H1 (cell line): Measurements from ENCODE around the gene WNT1. TPM values are rescaled to one million over a fixed set of nuclear protein-coding genes. Genes with fewer than 3 reads are reported as not detected.

Experiments used
- CEBPB ChIP-seq: IDR thresholded peaks from 2 replicates; pipeline ENCODE4 v1.6.1; 2012; ENCODE audit warnings: low read depth, low read length
- CREB1 ChIP-seq: IDR thresholded peaks from 2 replicates; pipeline ENCODE4 v1.6.1; 2012; ENCODE audit warnings: inconsistent platforms
- POLR2A ChIP-seq, 2 experiments: IDR thresholded peaks; 1 replicate in 1 of 2; 2 replicates in 1 of 2; pipeline ENCODE4 v1.6.1; 2011; ENCODE audit warnings: low read depth in 2 of 2, low read length in 2 of 2, mild to moderate bottlenecking in 2 of 2; ENCODE audit errors: control extremely low read depth in 1 of 2
- polyA plus RNA-seq, 7 experiments: library from polyadenylated mRNA; depleted of rRNA in 3 of 7; stranded (reverse) in 5 of 7; unstranded in 2 of 7; fragments of >200 nt in 5 of 7; fragments of 200-250 nt in 2 of 7; gene quantifications; 1 replicate in 5 of 7; 2 replicates in 1 of 7; 4 replicates in 1 of 7; pipeline versions ENCODE4 v1.2.1 to v1.2.3, GENCODE V29; 2011 to 2013; ENCODE audit warnings: missing spikeins in 2 of 7, mixed read lengths in 2 of 7
- total RNA-seq: library from RNA; stranded (reverse); fragmentation: NEBNext Ultra II Directional; extraction: Animal tissue kit (Norgen Biotek cat#: 25700); gene quantifications from 2 replicates; pipeline ENCODE4 v1.2.1, GENCODE V29; 2021

The WNT1 gene
- total and polyA plus RNA-seq, 2 of the 8 experiments (the other 6 are each of a cell fraction or from before 2014, with no cell fraction given) = not detected

DNA sequence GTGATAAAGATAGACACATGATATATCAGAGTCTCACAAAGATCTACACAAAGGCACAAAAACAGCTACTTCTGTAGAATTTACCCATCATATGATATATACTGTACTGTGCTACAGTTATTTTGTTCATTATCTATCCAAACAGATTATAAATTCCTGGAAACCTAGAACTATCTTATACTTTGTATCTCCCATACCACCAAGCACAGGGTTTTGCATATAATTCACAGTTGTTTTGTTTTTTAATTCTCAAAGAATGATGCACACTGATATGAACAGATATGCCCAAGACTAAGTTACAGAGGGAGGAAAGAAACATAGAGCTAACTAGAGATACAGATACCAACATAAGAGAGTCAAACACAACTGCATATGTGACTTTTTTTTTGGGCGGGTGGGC is 37.1 kb downstream of the WNT1 start (continued):
- TF ChIP-seq CEBPB = no peak
- TF ChIP-seq POLR2A (IDR thresholded peaks at IDR 0.05; ENCODE audit: control extremely low read depth in 1 of 2, low read depth in 2 of 2, low read length in 2 of 2) = no peak
- TF ChIP-seq CREB1 = no peak
